ENCODE measurements around the gene WDR90. TPM values are rescaled to one million over a fixed set of nuclear protein-coding genes. Genes with fewer than 3 reads are reported as not detected.

WDR90 gene
- total RNA-seq, 1 donor from 2014 or later, result 17.9 TPM

GRCh38 chr16:709566-710499, 60.7 kb downstream of the WDR90 start:
- ATAC-seq, result no peak

GRCh38 chr16:710500-711075, 61.4 kb downstream of the WDR90 start:
- no peak for ATAC-seq

- ATAC-seq, result no peak
Observed at GRCh38 chr16:711084-711483, 61.9 kb downstream of the WDR90 start.

- peak; percentile 48 for ATAC-seq
Observed at GRCh38 chr16:711548-712320, 62.6 kb downstream of the WDR90 start.

GRCh38 chr16:712740-713250, 63.6 kb downstream of the WDR90 start:
- ATAC-seq, result peak; percentile 28

- no peak for ATAC-seq
Observed at GRCh38 chr16:714079-714478, 64.9 kb downstream of the WDR90 start.

GRCh38 chr16:714558-715476, 65.7 kb downstream of the WDR90 start, which contains the start of gene METRN:
Gene METRN (plus strand): TSS chr16:715118. CDS start chr16:715290, 172 bp downstream.
- peak; percentile 65 for ATAC-seq

GRCh38 chr16:715477-716199, 66.5 kb downstream of the WDR90 start:
- ATAC-seq, result no peak

- no peak for ATAC-seq
Observed at GRCh38 chr16:716200-716568, 67.0 kb downstream of the WDR90 start.

GRCh38 chr16:716768-717325, 67.7 kb downstream of the WDR90 start:
- no peak for ATAC-seq

Other genes starting within 250 kb of the WDR90 start
- 8.4 TPM for gene DECR2, start 247.5 kb upstream of the WDR90 start, total RNA-seq
- 6.3 TPM for gene RAB11FIP3, start 223.7 kb upstream of the WDR90 start, total RNA-seq
- 27.1 TPM for gene CAPN15, start 121.7 kb upstream of the WDR90 start, total RNA-seq
- not detected for gene PRR35, start 89.0 kb upstream of the WDR90 start, total RNA-seq
- 0.12 TPM for gene NHLRC4, start 82.4 kb upstream of the WDR90 start, total RNA-seq
- gene PIGQ, start 79.4 kb upstream of the WDR90 start, total RNA-seq, result 21.0 TPM
- 15.5 TPM for gene RAB40C, start 59.3 kb upstream of the WDR90 start, total RNA-seq
- 0.08 TPM for gene WFIKKN1, start 18.4 kb upstream of the WDR90 start, total RNA-seq
- gene METTL26, start 13.1 kb upstream of the WDR90 start, total RNA-seq, result 40.2 TPM
- gene MCRIP2, start 7.5 kb upstream of the WDR90 start, total RNA-seq, result 20.3 TPM
- 58.7 TPM for gene RHOT2, start 18.8 kb downstream of the WDR90 start, total RNA-seq
- gene RHBDL1, start 26.3 kb downstream of the WDR90 start, total RNA-seq, result 1.0 TPM
- gene STUB1, start 31.0 kb downstream of the WDR90 start, total RNA-seq, result 87.5 TPM
- gene JMJD8, start 35.0 kb downstream of the WDR90 start, total RNA-seq, result 31.7 TPM
- 7.4 TPM for gene WDR24, start 41.0 kb downstream of the WDR90 start, total RNA-seq
- 15.1 TPM for gene FBXL16, start 56.4 kb downstream of the WDR90 start, total RNA-seq
- 9.6 TPM for gene METRN, start 65.8 kb downstream of the WDR90 start, total RNA-seq
- gene ANTKMT, start 71.8 kb downstream of the WDR90 start, total RNA-seq, result 24.1 TPM
- 0.40 TPM for gene CCDC78, start 77.1 kb downstream of the WDR90 start, total RNA-seq
- gene HAGHL, start 77.7 kb downstream of the WDR90 start, total RNA-seq, result 2.7 TPM
- 18.1 TPM for gene CIAO3, start 91.6 kb downstream of the WDR90 start, total RNA-seq
- 2.8 TPM for gene MSLN, start 111.4 kb downstream of the WDR90 start, total RNA-seq
- gene RPUSD1, start 139.0 kb downstream of the WDR90 start, total RNA-seq, result 14.4 TPM
- gene CHTF18, start 139.3 kb downstream of the WDR90 start, total RNA-seq, result 20.2 TPM
- gene GNG13, start 151.4 kb downstream of the WDR90 start, total RNA-seq, result not detected

Data from esophagus mucosa (tissue), 1 donor.